ENCODE results near the gene NFRKB.

Gene NFRKB

DNA sequence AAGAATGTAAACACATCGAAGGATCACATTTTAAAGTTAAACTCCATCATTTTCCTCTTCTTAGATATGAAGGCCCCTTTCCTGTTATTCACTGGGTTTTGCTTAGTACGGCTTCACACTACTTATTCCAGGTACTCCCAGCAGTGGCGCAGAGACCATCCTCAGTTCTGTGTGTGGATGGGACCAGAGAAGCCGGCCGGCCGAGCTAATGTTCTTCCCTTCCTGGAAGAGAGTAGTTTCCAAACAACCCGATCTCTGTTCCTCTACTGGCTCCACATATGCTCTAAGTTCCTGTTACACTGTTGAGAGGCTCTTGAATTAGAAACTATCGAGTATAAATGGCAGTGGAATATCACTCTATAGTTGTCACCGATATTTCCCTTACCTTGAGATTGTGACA is 684 bp upstream of the NFRKB start:
- H3K9ac ChIP-seq = no peak overlapping the region; the same call in 1 of the 2 replicates
- peaks cover 13% of the 10 kb centered on the region; the same call in 1 of the 2 replicates for H3K79me2 ChIP-seq (ENCODE audit: insufficient read depth, low read depth)
- no peak overlapping the region for H3K27ac ChIP-seq
- TF ChIP-seq, protein P1, sequence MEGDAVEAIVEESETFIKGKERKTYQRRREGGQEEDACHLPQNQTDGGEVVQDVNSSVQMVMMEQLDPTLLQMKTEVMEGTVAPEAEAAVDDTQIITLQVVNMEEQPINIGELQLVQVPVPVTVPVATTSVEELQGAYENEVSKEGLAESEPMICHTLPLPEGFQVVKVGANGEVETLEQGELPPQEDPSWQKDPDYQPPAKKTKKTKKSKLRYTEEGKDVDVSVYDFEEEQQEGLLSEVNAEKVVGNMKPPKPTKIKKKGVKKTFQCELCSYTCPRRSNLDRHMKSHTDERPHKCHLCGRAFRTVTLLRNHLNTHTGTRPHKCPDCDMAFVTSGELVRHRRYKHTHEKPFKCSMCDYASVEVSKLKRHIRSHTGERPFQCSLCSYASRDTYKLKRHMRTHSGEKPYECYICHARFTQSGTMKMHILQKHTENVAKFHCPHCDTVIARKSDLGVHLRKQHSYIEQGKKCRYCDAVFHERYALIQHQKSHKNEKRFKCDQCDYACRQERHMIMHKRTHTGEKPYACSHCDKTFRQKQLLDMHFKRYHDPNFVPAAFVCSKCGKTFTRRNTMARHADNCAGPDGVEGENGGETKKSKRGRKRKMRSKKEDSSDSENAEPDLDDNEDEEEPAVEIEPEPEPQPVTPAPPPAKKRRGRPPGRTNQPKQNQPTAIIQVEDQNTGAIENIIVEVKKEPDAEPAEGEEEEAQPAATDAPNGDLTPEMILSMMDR (conservative IDR thresholded peaks at IDR 0.05; ENCODE audit: low read depth, low read length) = no peak
- no peaks in the 10 kb centered on the region for H4K20me1 ChIP-seq (ENCODE audit: insufficient read depth)
- no peak overlapping the region for H3K4me3 ChIP-seq (IDR thresholded peaks at IDR 0.05; ENCODE audit: insufficient read depth, low read depth, low read length)
- peak overlapping the region; percentile 91 for H2AFZ ChIP-seq (ENCODE audit: low read depth)
- no peaks in the 10 kb centered on the region for H3K36me3 ChIP-seq (ENCODE audit: insufficient read depth)
- H3K4me1 ChIP-seq (ENCODE audit: low read depth, poor library complexity, severe bottlenecking) = peaks cover 16% of the 10 kb centered on the region
- H3K27me3 ChIP-seq (ENCODE audit: insufficient read depth, low read depth) = no peaks in the 10 kb centered on the region
- peak overlapping the region; percentile 67 for H3K4me2 ChIP-seq

DNA sequence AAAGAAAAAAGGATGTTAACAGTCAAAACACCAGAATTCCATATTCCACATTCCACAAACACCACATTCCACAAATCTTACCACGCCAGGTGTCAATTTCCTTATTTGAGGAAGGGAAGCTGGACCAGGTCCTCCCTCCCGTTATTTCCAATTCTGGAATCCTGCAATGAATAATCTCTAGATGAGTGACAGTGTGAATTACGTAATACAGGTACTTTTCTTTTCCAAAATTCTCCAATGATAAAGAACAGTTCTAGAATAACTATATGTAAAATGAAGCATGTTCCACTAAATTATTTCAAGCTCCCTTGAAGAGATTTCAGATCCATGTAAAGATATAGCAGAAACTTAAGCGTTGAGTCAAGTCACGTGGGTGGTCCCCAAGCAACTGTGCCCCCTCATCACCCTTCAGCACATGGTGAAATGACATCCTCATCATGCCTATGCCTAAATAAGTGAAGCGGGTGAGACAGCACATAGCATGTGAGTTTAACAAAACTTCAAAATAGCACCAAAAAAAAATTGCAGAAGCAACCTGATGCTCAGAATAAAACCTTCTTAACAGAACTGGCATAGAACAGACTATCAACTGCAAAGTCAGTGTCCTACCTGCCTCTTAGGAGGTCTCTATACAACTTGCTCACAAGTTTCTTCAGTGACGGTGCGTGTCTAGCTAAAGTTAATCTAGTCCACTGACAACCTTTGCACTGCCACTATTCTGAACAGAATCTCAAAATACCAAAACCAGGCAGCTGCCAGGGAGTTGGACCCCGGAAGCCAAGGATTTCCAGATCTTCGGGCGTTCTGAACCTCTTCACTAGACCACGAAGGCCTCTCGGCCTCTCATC is 876 bp downstream of the NFRKB start:
- Histone ChIP-seq H3K27me3 (ENCODE audit: insufficient read depth, low read depth) (no peaks in the 10 kb centered on the region), H3K79me2 (ENCODE audit: insufficient read depth, low read depth) (peaks cover 13% of the 10 kb centered on the region; the same call in 1 of the 2 replicates), H2AFZ (ENCODE audit: low read depth) (peak overlapping the region; percentile 91; the same call in 1 of the 2 replicates), H3K4me2 (peak overlapping the region; percentile 80), H4K20me1 (ENCODE audit: insufficient read depth) (no peaks in the 10 kb centered on the region), H3K36me3 (ENCODE audit: insufficient read depth) (no peaks in the 10 kb centered on the region), H3K4me1 (ENCODE audit: low read depth, poor library complexity, severe bottlenecking) (peaks cover 16% of the 10 kb centered on the region), H3K27ac (no peak overlapping the region), H3K9ac (peak overlapping the region; percentile 44; the same call in 1 of the 2 replicates), H3K4me3 (IDR thresholded peaks at IDR 0.05; ENCODE audit: insufficient read depth, low read depth, low read length) (no peak overlapping the region)
- TF ChIP-seq, protein P1 (conservative IDR thresholded peaks at IDR 0.05; ENCODE audit: low read depth, low read length) = no peak

DNA sequence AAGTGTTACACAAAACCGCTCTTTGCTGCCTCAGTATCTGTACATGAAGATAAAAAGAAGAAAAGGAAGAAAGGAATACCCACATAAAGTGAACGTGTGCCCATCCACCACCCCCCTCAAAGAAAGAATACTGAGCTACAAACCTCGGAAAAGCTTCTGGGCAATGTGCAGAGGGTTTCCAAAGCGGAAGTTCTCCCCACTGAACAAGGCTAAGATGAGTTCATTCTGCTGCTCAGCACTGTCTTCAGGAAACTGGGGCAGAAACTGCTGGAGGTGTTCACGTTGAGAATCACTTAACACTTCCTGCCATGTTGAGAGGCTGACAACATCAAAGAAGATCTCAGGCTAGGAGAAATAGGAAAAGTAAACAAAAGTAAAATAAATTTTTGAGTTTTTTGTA is 6.9 kb downstream of the NFRKB start:
- no peak overlapping the region for H3K4me3 ChIP-seq (IDR thresholded peaks at IDR 0.05; ENCODE audit: insufficient read depth, low read depth, low read length)
- H4K20me1 ChIP-seq (ENCODE audit: insufficient read depth) = no peaks in the 10 kb centered on the region
- no peaks in the 10 kb centered on the region for H3K36me3 ChIP-seq (ENCODE audit: insufficient read depth)
- H3K27ac ChIP-seq = no peak overlapping the region
- H3K9ac ChIP-seq = no peak overlapping the region
- H3K27me3 ChIP-seq (ENCODE audit: insufficient read depth, low read depth) = no peaks in the 10 kb centered on the region
- H3K4me2 ChIP-seq = no peak overlapping the region
- no peak overlapping the region for H2AFZ ChIP-seq (ENCODE audit: low read depth)
- H3K4me1 ChIP-seq (ENCODE audit: low read depth, poor library complexity, severe bottlenecking) = no peaks in the 10 kb centered on the region
- TF ChIP-seq, protein P1 (conservative IDR thresholded peaks at IDR 0.05; ENCODE audit: low read depth, low read length) = no peak
- H3K79me2 ChIP-seq (ENCODE audit: insufficient read depth, low read depth) = no peaks in the 10 kb centered on the region

DNA sequence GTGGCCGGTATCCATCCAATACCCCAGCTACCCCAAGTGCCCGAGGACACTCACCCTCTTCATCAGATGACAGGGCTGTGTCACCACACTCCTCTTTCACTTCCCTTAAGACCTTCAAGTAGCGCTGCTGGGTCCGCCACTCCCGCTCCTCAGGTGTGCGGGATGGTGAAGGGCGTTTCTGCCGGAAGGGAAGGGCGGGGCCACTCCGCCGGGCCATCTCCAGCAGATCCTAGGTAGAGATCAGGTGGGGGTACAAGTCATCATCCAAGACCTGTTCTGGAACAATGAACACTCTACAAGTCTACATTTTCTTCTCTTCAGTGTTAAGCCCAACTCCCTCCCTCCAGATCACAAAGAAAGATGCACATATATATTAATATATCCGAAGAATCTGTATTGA is 10.0 kb downstream of the NFRKB start:
- no peak overlapping the region for H3K4me3 ChIP-seq (IDR thresholded peaks at IDR 0.05; ENCODE audit: insufficient read depth, low read depth, low read length)
- no peaks in the 10 kb centered on the region for H3K4me1 ChIP-seq (ENCODE audit: low read depth, poor library complexity, severe bottlenecking)
- H3K9ac ChIP-seq = no peak overlapping the region
- H3K4me2 ChIP-seq = no peak overlapping the region
- no peaks in the 10 kb centered on the region for H3K36me3 ChIP-seq (ENCODE audit: insufficient read depth)
- no peak overlapping the region for H3K27ac ChIP-seq
- H3K27me3 ChIP-seq (ENCODE audit: insufficient read depth, low read depth) = no peaks in the 10 kb centered on the region
- H2AFZ ChIP-seq (ENCODE audit: low read depth) = no peak overlapping the region
- TF ChIP-seq, protein P1 (conservative IDR thresholded peaks at IDR 0.05; ENCODE audit: low read depth, low read length) = no peak
- H3K79me2 ChIP-seq (ENCODE audit: insufficient read depth, low read depth) = no peaks in the 10 kb centered on the region
- no peaks in the 10 kb centered on the region for H4K20me1 ChIP-seq (ENCODE audit: insufficient read depth)
